AG09319 (cell line): ENCODE results near the gene EIF2AK2.

ENCODE experiments used
- DNase-seq: peaks from one replicate; pipeline ENCODE4 v3.0.0-alpha.2; 2010; ENCODE audit warnings: low read depth; ENCODE audit errors: extremely low read depth
- TF ChIP-seq, protein P1 (sequence below): IDR thresholded peaks from 2 replicates; pipeline ENCODE4 v1.5.1; 2011; ENCODE audit warnings: low read depth, mild to moderate bottlenecking, inconsistent platforms, low read length, moderate library complexity

Gene EIF2AK2

DNA sequence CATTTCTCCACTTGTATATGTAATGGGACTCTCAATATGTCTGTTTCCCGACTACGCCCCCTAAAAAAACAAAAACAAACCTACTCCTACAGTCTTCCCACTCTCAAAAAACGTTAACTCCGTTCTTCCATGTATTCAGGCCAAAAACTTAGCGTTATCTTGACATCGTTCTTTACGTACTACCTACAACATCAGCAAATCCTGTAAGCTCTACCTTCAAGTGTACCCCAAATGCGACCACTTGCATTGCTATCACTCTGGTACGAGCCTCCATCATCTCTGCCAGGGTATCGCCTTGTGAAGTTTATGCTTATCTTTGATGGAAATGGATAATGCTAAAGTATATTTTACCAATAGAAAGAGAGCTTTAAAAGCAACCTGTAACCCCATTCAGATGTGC lies 72.0 kb downstream of the EIF2AK2 start:
- TF ChIP-seq, protein P1, sequence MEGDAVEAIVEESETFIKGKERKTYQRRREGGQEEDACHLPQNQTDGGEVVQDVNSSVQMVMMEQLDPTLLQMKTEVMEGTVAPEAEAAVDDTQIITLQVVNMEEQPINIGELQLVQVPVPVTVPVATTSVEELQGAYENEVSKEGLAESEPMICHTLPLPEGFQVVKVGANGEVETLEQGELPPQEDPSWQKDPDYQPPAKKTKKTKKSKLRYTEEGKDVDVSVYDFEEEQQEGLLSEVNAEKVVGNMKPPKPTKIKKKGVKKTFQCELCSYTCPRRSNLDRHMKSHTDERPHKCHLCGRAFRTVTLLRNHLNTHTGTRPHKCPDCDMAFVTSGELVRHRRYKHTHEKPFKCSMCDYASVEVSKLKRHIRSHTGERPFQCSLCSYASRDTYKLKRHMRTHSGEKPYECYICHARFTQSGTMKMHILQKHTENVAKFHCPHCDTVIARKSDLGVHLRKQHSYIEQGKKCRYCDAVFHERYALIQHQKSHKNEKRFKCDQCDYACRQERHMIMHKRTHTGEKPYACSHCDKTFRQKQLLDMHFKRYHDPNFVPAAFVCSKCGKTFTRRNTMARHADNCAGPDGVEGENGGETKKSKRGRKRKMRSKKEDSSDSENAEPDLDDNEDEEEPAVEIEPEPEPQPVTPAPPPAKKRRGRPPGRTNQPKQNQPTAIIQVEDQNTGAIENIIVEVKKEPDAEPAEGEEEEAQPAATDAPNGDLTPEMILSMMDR, result no peak
- DNase-seq, result no peak

- TF ChIP-seq, protein P1, result no peak
- DNase-seq, result peak; percentile 89
These were observed 72.6 kb downstream of the EIF2AK2 start, which contains the start of the genes GPATCH11 and HEATR5B for GRCh38 chr2:37083873-37084794. Gene GPATCH11, plus strand, starts transcription at chr2:37084518. Its CDS starts 3,864 bp downstream, at chr2:37088382. Gene HEATR5B, minus strand, starts transcription at chr2:37084372. Its CDS starts 958 bp downstream, at chr2:37083414.

DNA sequence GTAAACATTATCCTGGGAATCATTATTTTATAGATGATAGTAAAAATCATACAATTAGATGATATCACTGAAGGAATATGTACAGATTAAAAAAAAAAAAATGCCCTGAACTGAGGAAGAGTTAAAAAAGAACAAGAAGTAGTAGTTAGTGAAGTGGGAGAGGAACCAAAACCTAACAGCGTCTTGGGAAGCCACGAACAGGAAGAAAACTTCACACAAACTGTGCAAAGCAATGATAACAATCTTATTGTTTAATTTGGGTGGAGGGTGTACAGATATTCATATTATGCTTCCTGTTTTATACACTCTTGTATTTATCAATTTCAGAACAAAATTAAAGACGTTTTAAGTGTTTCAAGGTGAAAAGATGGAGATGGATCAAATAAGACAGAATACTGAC lies 76.1 kb downstream of the EIF2AK2 start:
- DNase-seq, result no peak
- TF ChIP-seq, protein P1, result no peak

DNA sequence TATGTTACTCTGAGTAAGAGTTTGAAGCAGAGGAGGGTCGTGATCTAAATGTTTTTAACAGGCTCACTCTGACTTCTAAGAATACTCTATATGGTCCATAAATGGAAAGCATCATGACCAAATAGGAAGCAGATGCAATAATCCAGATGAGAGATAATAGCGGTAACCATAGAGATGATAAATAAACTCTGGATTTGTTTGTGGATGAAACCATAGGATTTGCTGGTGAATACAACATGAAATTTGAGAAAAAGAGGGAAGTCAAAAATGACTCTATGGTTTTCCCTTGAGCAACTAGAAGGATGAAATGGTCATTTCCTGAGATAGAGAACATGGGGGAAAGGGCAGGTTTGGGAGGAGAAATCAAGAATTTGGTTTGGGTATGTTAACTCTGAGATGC lies 76.5 kb downstream of the EIF2AK2 start:
- DNase-seq, result no peak
- TF ChIP-seq, protein P1, result no peak

DNA sequence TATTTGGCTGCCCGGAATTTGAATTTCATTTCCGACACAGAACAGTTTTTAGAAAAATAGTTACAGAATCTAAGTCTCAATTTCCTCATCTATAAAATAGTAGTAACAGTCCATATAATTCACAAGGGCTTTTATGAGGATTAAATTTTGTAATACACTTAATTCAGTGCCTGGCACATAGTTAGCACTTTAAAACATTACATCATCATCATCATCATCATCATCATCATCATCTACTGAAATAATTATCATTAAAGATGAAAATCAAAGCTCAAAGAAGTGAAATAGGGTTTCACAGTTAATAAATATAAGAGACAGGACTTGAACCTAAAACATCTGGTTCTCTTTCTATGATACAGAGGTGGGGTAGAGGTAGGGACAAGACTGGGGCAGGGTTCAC lies 85.8 kb downstream of the EIF2AK2 start:
- DNase-seq, result no peak
- TF ChIP-seq, protein P1, result no peak

DNA sequence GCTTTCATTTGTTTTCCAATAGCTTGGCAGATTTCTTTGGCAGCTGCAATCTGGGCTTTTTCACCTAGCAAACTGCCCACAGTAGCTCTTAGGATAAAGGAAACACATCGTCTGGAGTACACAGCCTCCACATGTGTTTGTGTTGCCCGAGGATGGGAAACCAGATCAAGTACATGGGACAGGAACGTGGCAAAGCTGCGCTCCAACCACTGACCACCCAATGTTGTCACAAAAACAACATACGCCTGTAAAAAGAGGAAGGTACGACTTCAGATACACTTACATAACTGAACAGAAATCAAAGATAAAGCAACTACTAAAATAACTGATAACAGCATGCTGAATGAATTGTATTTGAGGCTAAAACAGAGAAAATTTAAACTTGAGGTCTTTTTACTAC lies 88.1 kb downstream of the EIF2AK2 start:
- DNase-seq, result no peak
- TF ChIP-seq, protein P1, result no peak

GRCh38 chr2:37061776-37062175 lies 95.0 kb downstream of the EIF2AK2 start:
- DNase-seq, result no peak
- TF ChIP-seq, protein P1, result no peak
